ENCODE results near the gene C2orf78.
"Not testable (repeated sequence)": the region's sequence is repeated elsewhere in the genome, so short reads cannot be mapped to it uniquely, and the experiment has no call there.

The C2orf78 gene

DNA sequence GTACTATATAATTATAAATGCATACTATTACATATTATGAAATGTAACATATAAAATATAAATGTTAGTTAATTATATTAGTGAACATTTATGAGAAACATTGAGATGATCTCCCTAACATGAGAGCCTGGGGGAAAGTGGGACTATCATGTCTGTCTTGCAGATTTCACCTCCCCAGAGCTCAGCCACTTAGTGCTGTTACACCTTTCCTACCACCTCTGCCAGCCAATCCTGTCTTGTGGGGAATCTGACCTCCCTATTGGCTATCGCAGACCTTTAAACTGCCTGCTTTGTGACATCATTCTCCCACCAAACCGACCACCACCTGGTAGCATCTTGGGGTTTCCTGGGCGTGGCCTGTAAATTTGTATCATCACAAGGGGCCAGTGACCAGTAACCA, at the start of gene C2orf78:
Gene C2orf78 (plus strand): TSS at position 301 of the 400 bp plus-strand sequence. CDS start 127 bp downstream, outside the sequence.
- not testable (repeated sequence) for DNase-seq (ENCODE audit: low spot score)

DNA sequence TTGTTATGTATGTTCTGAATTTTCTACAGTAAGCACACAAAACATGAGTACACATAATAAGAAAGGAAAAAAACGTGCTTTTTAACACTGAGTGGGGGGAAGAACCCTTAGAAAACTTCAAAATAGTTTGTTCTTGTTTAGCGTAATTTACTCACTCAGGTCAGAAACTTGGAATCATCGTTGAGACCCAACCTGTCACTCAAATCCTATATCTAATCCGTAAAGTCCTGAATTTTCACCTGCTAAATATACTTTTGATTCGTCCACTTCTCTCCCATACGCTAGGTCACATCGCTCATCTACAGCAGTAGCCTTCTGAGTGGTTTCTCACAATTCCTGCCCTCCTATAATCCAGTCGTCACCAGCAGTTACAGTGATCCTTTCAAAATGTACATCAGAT, 47.6 kb upstream of the C2orf78 start:
- no peak for DNase-seq (ENCODE audit: low spot score)

DNA sequence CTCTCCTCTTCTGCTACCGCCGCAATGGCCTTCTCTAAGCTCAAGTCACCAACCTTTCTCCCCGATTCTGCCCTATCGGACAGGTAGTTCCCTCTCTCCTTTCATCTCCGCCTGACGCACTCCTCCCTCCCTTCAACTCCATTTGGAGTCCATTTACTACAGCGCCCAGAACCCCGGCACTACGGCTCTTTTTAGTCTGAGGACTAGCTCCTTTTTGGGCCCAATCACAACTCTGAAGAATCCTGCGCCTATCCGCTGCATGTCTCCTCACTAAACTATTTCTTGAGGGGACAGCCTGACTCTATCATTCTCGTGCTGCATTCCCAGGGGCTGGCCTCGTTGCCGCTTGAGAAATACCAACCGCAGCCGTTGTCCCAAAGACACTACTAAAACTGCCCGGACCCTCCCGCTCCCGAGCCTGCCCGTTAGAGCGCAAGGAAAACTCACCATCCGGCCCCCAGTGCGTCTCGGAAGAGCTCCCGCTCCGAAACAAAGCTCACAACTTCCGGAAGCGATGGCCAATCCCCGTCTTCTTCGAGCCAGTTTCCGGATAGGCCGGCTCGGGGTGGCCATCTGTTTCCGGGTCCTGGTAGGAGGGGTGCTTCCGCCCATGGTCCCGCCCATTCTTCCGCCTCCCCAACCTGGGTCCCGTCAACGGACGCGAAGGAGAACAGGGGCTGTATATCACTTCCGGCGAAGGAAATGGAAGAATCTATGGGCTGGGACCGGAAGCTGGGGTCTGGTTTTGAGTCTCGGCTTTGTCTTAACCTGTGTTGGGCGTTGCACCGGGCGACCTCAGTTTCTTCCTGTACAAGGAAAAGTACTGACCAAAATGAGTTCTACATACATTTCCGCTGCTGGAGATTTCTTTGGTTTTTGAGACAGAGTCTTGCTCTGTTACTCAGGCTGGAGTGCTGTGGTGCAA, 46.9 kb upstream of the C2orf78 start, which contains the start of gene TPRKB:
Gene TPRKB (minus strand): TSS at position 491 of the 925 bp plus-strand sequence. CDS start 2,776 bp downstream, outside the sequence.
- peak; percentile 97 for DNase-seq (ENCODE audit: low spot score)

- no peak for DNase-seq (ENCODE audit: low spot score)
These were observed 44.9 kb upstream of the C2orf78 start for GRCh38 chr2:73739101-73739500.

- DNase-seq (ENCODE audit: low spot score): no peak
These were observed 43.2 kb upstream of the C2orf78 start for GRCh38 chr2:73740767-73741166.

GRCh38 chr2:73746015-73746876, 37.7 kb upstream of the C2orf78 start:
- DNase-seq (ENCODE audit: low spot score): no peak

GRCh38 chr2:73746877-73747208, 37.1 kb upstream of the C2orf78 start:
- no peak for DNase-seq (ENCODE audit: low spot score)

- no peak for DNase-seq (ENCODE audit: low spot score)
These were observed 34.7 kb upstream of the C2orf78 start for GRCh38 chr2:73749314-73749713.

- DNase-seq (ENCODE audit: low spot score): not testable (repeated sequence)
These were observed 29.7 kb upstream of the C2orf78 start for GRCh38 chr2:73754332-73754731.

GRCh38 chr2:73759285-73759764, 24.7 kb upstream of the C2orf78 start:
- no peak for DNase-seq (ENCODE audit: low spot score)

GRCh38 chr2:73759904-73760303, 24.1 kb upstream of the C2orf78 start:
- no peak for DNase-seq (ENCODE audit: low spot score)

DNA sequence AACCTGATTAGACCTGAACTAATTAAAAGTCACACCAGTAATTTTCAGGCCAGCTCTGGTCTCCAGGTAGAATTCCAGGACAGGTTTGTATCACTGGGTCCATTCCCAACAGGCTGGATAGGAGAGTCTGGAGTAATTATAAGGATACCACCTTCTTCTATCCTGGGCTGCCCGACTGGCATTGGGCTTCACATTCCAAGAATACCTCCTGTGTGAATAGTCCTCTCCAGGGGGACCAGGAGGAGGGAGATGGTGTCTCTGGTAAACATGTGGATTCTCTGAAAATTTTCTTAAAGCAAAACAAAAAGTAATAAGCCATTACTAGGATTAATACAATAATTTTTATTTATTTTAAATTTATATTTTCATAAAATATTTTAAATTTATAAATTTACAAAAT, 21.4 kb upstream of the C2orf78 start:
- no peak for DNase-seq (ENCODE audit: low spot score)

DNA sequence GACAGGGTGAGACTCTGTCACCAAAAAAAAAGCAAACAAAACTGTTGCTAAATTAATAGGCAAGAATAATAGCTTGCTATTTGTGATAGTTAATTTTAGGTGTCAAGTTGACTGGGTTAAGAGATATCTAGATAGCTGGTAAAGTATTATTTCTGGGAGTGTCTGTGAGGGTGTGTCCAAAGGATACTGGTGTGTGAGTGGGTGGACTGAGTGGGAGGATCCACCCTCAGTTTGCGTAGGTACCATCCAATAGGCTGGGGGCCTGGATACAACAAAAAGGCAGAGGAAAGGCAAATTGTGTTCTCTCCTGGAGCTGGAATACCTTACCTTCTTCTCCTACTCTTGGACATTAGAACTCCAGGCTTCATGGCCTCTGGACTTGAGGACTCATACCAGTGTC, 19.0 kb upstream of the C2orf78 start:
- no peak for DNase-seq (ENCODE audit: low spot score)

DNA sequence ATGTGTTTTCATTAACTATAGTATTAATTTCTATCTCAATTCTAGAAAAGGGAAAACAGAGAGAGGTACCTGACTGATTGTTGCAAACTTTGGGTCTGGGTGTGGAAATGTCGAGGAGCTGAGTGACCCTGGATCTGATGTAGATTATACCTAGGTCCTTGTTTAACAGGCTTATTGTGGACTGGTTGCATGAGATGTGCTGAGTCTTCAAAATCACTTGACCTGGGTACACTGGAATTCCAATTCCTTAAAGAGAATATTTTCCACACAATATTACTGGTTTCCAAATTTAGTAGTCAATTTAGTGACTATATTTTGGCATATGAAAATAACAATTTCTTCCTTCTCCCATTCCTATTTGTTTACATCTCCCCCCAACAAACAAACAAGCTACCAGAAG, 17.6 kb upstream of the C2orf78 start:
- no peak for DNase-seq (ENCODE audit: low spot score)

- no peak for DNase-seq (ENCODE audit: low spot score)
These were observed 17.0 kb upstream of the C2orf78 start for GRCh38 chr2:73766994-73767393.

GRCh38 chr2:73770725-73771124, 13.3 kb upstream of the C2orf78 start:
- no peak for DNase-seq (ENCODE audit: low spot score)

- no peak for DNase-seq (ENCODE audit: low spot score)
These were observed 11.2 kb upstream of the C2orf78 start for GRCh38 chr2:73772819-73773218.

DNA sequence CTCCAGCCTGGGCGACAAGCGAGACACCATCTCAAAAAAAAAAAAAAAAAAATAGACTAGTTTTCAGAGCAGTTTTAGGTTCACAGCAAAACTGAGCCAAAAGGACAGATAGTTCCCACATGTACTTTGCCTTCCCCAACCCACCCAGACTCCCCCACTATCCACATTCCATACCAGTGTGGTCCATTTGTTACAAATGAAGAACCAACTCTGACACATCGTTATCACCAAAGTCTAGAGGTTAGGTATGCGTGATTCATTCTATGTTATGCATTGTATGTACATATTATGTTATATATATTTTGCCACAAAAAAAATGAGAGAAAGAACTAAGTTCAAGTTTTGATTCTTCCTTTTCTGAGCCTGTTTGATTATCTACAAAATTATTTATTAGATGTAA, 7.6 kb upstream of the C2orf78 start:
- DNase-seq (ENCODE audit: low spot score): no peak

- no peak for DNase-seq (ENCODE audit: low spot score)
These were observed 7.0 kb upstream of the C2orf78 start for GRCh38 chr2:73776869-73777519.

DNA sequence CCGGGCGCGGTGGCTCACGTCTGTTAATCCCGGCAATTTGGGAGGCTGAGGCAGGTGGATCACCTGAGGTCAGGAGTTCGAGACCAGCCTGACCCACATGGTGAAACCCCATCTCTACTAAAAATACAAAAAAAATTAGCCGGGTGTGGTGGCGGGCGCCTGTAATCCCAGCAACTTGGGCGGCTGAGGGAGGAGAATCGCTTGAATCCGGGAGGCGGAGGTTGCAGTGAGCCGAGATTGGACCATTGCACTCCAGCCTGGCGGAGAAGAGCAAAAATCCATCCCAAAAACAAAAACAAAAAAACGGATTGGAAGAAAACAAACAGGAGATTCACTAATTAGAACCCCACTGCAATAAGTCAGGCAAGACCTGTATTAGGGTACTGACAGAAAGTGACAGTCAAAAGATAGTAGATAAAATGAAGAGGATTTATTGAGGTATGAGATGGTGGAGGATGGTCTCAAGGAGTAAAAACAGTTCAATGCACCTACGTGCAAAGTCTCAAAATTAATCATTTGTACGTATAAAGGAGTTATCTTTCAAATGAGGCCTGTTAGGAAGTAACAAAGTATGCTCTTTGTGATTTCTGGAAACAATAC, 5.0 kb upstream of the C2orf78 start:
- DNase-seq (ENCODE audit: low spot score): not testable (repeated sequence)

DNA sequence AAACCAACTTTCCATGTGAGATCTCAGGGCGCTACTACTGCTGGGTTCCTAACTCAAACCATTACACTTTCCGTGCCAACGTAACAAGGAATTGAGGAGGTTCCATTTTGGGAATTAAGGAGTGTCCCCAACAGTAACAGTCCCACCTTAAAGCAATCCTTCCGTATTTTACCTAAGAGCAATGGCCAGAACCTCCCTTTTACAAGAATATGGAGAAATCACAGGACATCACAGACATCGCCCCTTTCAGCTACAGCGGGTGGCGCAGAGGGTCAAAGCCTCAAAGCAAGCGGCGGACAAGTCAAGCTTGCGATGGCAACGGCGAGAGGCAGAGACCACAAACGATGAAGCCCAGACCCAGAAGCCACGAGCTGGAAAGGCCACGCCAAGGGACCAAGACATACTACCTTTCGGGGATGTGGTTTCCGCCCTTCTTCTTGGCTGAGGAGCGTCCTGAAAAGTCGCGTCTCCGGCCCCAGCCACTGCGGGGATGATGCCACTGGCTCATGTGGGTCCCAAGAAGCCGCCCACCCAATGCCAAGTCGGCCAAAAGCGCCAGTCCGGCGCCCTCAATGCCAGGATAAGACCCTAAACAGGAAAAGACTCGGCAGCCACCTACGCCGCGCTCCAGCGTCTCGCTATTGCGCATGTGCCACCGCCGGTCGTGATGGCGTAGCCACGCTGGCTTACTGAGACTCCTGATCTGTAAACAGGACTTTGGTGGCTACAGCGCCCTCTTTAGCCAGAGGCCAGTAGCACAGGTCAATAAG, 4.3 kb upstream of the C2orf78 start, which contains the start of gene DUSP11:
Gene DUSP11 (minus strand): TSS at position 637 of the 770 bp plus-strand sequence. CDS start 129 bp downstream, at position 508.
- peak; percentile 98 for DNase-seq (ENCODE audit: low spot score)
